ENCODE measurements around the gene AOPEP.
"Not testable (repeated sequence)": the region's sequence is repeated elsewhere in the genome, so short reads cannot be mapped to it uniquely, and the experiment has no call there.

AOPEP gene

GRCh38 chr9:94867281-94867841 is 140.9 kb downstream of the AOPEP start:
- Histone ChIP-seq H3K36me3 (ENCODE audit: control insufficient read depth, insufficient read depth, low read length) (no peaks in the 10 kb centered on the region), H3K4me1 (ENCODE audit: control insufficient read depth, insufficient read depth, low read length) (peaks cover 39% of the 10 kb centered on the region), H3K4me3 (ENCODE audit: low read length) (peak overlapping the region; percentile 6), H3K9ac (ENCODE audit: low read length) (no peak overlapping the region), H3K27ac (ENCODE audit: low read depth, low read length) (peak overlapping the region; percentile 89), H3K27me3 (ENCODE audit: control insufficient read depth, insufficient read depth, low read length) (no peaks in the 10 kb centered on the region)

GRCh38 chr9:94867842-94868312 is 141.4 kb downstream of the AOPEP start:
- Histone ChIP-seq H3K9ac (ENCODE audit: low read length) (no peak overlapping the region), H3K4me3 (ENCODE audit: low read length) (no peak overlapping the region), H3K27ac (ENCODE audit: low read depth, low read length) (peak overlapping the region; percentile 89), H3K27me3 (ENCODE audit: control insufficient read depth, insufficient read depth, low read length) (no peaks in the 10 kb centered on the region), H3K36me3 (ENCODE audit: control insufficient read depth, insufficient read depth, low read length) (no peaks in the 10 kb centered on the region), H3K4me1 (ENCODE audit: control insufficient read depth, insufficient read depth, low read length) (peaks cover 39% of the 10 kb centered on the region)

GRCh38 chr9:94868464-94868863 is 142.0 kb downstream of the AOPEP start:
- peaks cover 39% of the 10 kb centered on the region for H3K4me1 ChIP-seq (ENCODE audit: control insufficient read depth, insufficient read depth, low read length)
- H3K27ac ChIP-seq (ENCODE audit: low read depth, low read length), result peak overlapping the region; percentile 89
- no peaks in the 10 kb centered on the region for H3K36me3 ChIP-seq (ENCODE audit: control insufficient read depth, insufficient read depth, low read length)
- H3K27me3 ChIP-seq (ENCODE audit: control insufficient read depth, insufficient read depth, low read length), result no peaks in the 10 kb centered on the region
- H3K9ac ChIP-seq (ENCODE audit: low read length), result no peak overlapping the region
- H3K4me3 ChIP-seq (ENCODE audit: low read length), result no peak overlapping the region

GRCh38 chr9:94869415-94869843 is 142.9 kb downstream of the AOPEP start:
- H3K36me3 ChIP-seq (ENCODE audit: control insufficient read depth, insufficient read depth, low read length), result no peaks in the 10 kb centered on the region
- H3K9ac ChIP-seq (ENCODE audit: low read length), result no peak overlapping the region
- no peaks in the 10 kb centered on the region for H3K27me3 ChIP-seq (ENCODE audit: control insufficient read depth, insufficient read depth, low read length)
- H3K4me1 ChIP-seq (ENCODE audit: control insufficient read depth, insufficient read depth, low read length), result peaks cover 39% of the 10 kb centered on the region
- H3K27ac ChIP-seq (ENCODE audit: low read depth, low read length), result peak overlapping the region; percentile 25
- H3K4me3 ChIP-seq (ENCODE audit: low read length), result no peak overlapping the region

GRCh38 chr9:94870465-94870792 is 143.9 kb downstream of the AOPEP start:
- Histone ChIP-seq H3K4me3 (ENCODE audit: low read length) (no peak overlapping the region), H3K27ac (ENCODE audit: low read depth, low read length) (no peak overlapping the region), H3K9ac (ENCODE audit: low read length) (no peak overlapping the region), H3K36me3 (ENCODE audit: control insufficient read depth, insufficient read depth, low read length) (no peaks in the 10 kb centered on the region), H3K4me1 (ENCODE audit: control insufficient read depth, insufficient read depth, low read length) (peaks cover 32% of the 10 kb centered on the region), H3K27me3 (ENCODE audit: control insufficient read depth, insufficient read depth, low read length) (no peaks in the 10 kb centered on the region)

- Histone ChIP-seq H3K4me3 (ENCODE audit: low read length) (no peak overlapping the region), H3K36me3 (ENCODE audit: control insufficient read depth, insufficient read depth, low read length) (no peaks in the 10 kb centered on the region), H3K9ac (ENCODE audit: low read length) (no peak overlapping the region), H3K4me1 (ENCODE audit: control insufficient read depth, insufficient read depth, low read length) (peaks cover 26% of the 10 kb centered on the region), H3K27me3 (ENCODE audit: control insufficient read depth, insufficient read depth, low read length) (no peaks in the 10 kb centered on the region), H3K27ac (ENCODE audit: low read depth, low read length) (no peak overlapping the region)
These were observed 144.5 kb downstream of the AOPEP start for GRCh38 chr9:94870793-94871558.

- Histone ChIP-seq H3K9ac (ENCODE audit: low read length) (no peak overlapping the region), H3K27ac (ENCODE audit: low read depth, low read length) (peak overlapping the region; percentile 27), H3K4me1 (ENCODE audit: control insufficient read depth, insufficient read depth, low read length) (peaks cover 14% of the 10 kb centered on the region), H3K27me3 (ENCODE audit: control insufficient read depth, insufficient read depth, low read length) (no peaks in the 10 kb centered on the region), H3K36me3 (ENCODE audit: control insufficient read depth, insufficient read depth, low read length) (no peaks in the 10 kb centered on the region), H3K4me3 (ENCODE audit: low read length) (no peak overlapping the region)
These were observed 145.8 kb downstream of the AOPEP start for GRCh38 chr9:94872083-94872833.

- Histone ChIP-seq H3K36me3 (ENCODE audit: control insufficient read depth, insufficient read depth, low read length) (no peaks in the 10 kb centered on the region), H3K27ac (ENCODE audit: low read depth, low read length) (peak overlapping the region; percentile 27), H3K9ac (ENCODE audit: low read length) (no peak overlapping the region), H3K4me3 (ENCODE audit: low read length) (no peak overlapping the region), H3K4me1 (ENCODE audit: control insufficient read depth, insufficient read depth, low read length) (peaks cover 7% of the 10 kb centered on the region), H3K27me3 (ENCODE audit: control insufficient read depth, insufficient read depth, low read length) (no peaks in the 10 kb centered on the region)
These were observed 146.5 kb downstream of the AOPEP start for GRCh38 chr9:94872891-94873511.

GRCh38 chr9:94874316-94874715 is 147.8 kb downstream of the AOPEP start:
- Histone ChIP-seq H3K4me3 (ENCODE audit: low read length) (no peak overlapping the region), H3K9ac (ENCODE audit: low read length) (no peak overlapping the region), H3K27me3 (ENCODE audit: control insufficient read depth, insufficient read depth, low read length) (no peaks in the 10 kb centered on the region), H3K4me1 (ENCODE audit: control insufficient read depth, insufficient read depth, low read length) (no peaks in the 10 kb centered on the region), H3K27ac (ENCODE audit: low read depth, low read length) (no peak overlapping the region), H3K36me3 (ENCODE audit: control insufficient read depth, insufficient read depth, low read length) (no peaks in the 10 kb centered on the region)

GRCh38 chr9:94875300-94876020 is 149.0 kb downstream of the AOPEP start:
- Histone ChIP-seq H3K4me3 (ENCODE audit: low read length) (no peak overlapping the region), H3K36me3 (ENCODE audit: control insufficient read depth, insufficient read depth, low read length) (no peaks in the 10 kb centered on the region), H3K9ac (ENCODE audit: low read length) (no peak overlapping the region), H3K27me3 (ENCODE audit: control insufficient read depth, insufficient read depth, low read length) (no peaks in the 10 kb centered on the region), H3K27ac (ENCODE audit: low read depth, low read length) (no peak overlapping the region), H3K4me1 (ENCODE audit: control insufficient read depth, insufficient read depth, low read length) (no peaks in the 10 kb centered on the region)

- H3K9ac ChIP-seq (ENCODE audit: low read length); H3K4me1 ChIP-seq (ENCODE audit: control insufficient read depth, insufficient read depth, low read length); H3K4me3 ChIP-seq (ENCODE audit: low read length); H3K27me3 ChIP-seq (ENCODE audit: control insufficient read depth, insufficient read depth, low read length); H3K36me3 ChIP-seq (ENCODE audit: control insufficient read depth, insufficient read depth, low read length); H3K27ac ChIP-seq (ENCODE audit: low read depth, low read length): not testable (repeated sequence)
These were observed 152.3 kb downstream of the AOPEP start for GRCh38 chr9:94878804-94879203.

GRCh38 chr9:94879230-94879629 is 152.7 kb downstream of the AOPEP start:
- no peaks in the 10 kb centered on the region for H3K27me3 ChIP-seq (ENCODE audit: control insufficient read depth, insufficient read depth, low read length)
- no peak overlapping the region for H3K9ac ChIP-seq (ENCODE audit: low read length)
- no peaks in the 10 kb centered on the region for H3K4me1 ChIP-seq (ENCODE audit: control insufficient read depth, insufficient read depth, low read length)
- H3K36me3 ChIP-seq (ENCODE audit: control insufficient read depth, insufficient read depth, low read length), result no peaks in the 10 kb centered on the region
- H3K27ac ChIP-seq (ENCODE audit: low read depth, low read length), result no peak overlapping the region
- no peak overlapping the region for H3K4me3 ChIP-seq (ENCODE audit: low read length)

Measured in rectal smooth muscle tissue (tissue), 1 donor.